Astrocyte (in vitro differentiated cells and primary cell): ENCODE measurements around the gene PHC3. TPM values are rescaled to one million over a fixed set of nuclear protein-coding genes. Genes with fewer than 3 reads are reported as not detected.

Experiments
- DNase-seq: peaks from one replicate; pipeline ENCODE4 v3.0.0-alpha.2; 2010; ENCODE audit warnings: low read depth
- FAIRE-seq: peaks from 2 replicates; lab custom pipeline; 2011; peaks lifted over from hg19 to GRCh38; lab: Jason Lieb, UNC
- H2AFZ ChIP-seq: 2 replicates; pipeline ENCODE4 v1.6.0; 2012; ENCODE audit warnings: low read depth, low read length, inconsistent platforms
- H3K27ac ChIP-seq: 2 replicates; pipeline ENCODE4 v1.5.1; 2011; ENCODE audit warnings: low read depth, low read length, inconsistent platforms
- H3K27me3 ChIP-seq: 2 replicates; pipeline ENCODE4 v1.6.0; 2011; ENCODE audit warnings: low read length, inconsistent platforms; ENCODE audit not compliant: insufficient read depth
- H3K36me3 ChIP-seq: 2 replicates; pipeline ENCODE4 v1.5.1; 2011; ENCODE audit warnings: low read length, inconsistent platforms; ENCODE audit not compliant: insufficient read depth
- H3K4me1 ChIP-seq: 2 replicates; pipeline ENCODE4 v1.5.1; 2011; ENCODE audit warnings: low read length, inconsistent platforms; ENCODE audit not compliant: insufficient read depth
- H3K4me2 ChIP-seq: 2 replicates; pipeline ENCODE4 v1.6.0; 2012; ENCODE audit warnings: low read length, inconsistent platforms
- H3K4me3 ChIP-seq: 2 replicates; pipeline ENCODE4 v1.5.1; 2011; ENCODE audit warnings: low read depth, mild to moderate bottlenecking, low read length, inconsistent platforms; ENCODE audit not compliant: insufficient read depth
- H3K79me2 ChIP-seq: 2 replicates; pipeline ENCODE4 v1.6.0; 2012; ENCODE audit warnings: mild to moderate bottlenecking, low read length, inconsistent platforms; ENCODE audit not compliant: insufficient read depth
- H3K9ac ChIP-seq: 2 replicates; pipeline ENCODE4 v1.6.0; 2012; ENCODE audit warnings: mild to moderate bottlenecking, low read length, inconsistent platforms
- H3K9me3 ChIP-seq: 2 replicates; pipeline ENCODE4 v1.5.1; 2012; ENCODE audit warnings: low read depth, mild to moderate bottlenecking, low read length, inconsistent platforms; ENCODE audit not compliant: insufficient read depth
- H4K20me1 ChIP-seq: 2 replicates; pipeline ENCODE4 v1.6.0; 2012; ENCODE audit warnings: low read length, inconsistent platforms; ENCODE audit not compliant: insufficient read depth
- H3K27ac Mint-ChIP-seq: one replicate; pipeline ENCODE4 v1.8.0; 2021; ENCODE audit warnings: mild to moderate bottlenecking, mixed read lengths; ENCODE audit not compliant: unreplicated experiment
- H3K27me3 Mint-ChIP-seq: one replicate; pipeline ENCODE4 v1.8.0; 2021; ENCODE audit warnings: low read depth, mixed read lengths; ENCODE audit not compliant: unreplicated experiment
- H3K36me3 Mint-ChIP-seq: one replicate; pipeline ENCODE4 v1.8.0; 2021; ENCODE audit warnings: low read depth, mixed read lengths; ENCODE audit not compliant: unreplicated experiment
- H3K4me1 Mint-ChIP-seq: one replicate; pipeline ENCODE4 v1.8.0; 2021; ENCODE audit warnings: low read depth, mixed read lengths; ENCODE audit not compliant: unreplicated experiment
- H3K4me3 Mint-ChIP-seq: one replicate; pipeline ENCODE4 v1.8.0; 2021; ENCODE audit warnings: mild to moderate bottlenecking, moderate library complexity, mixed read lengths; ENCODE audit not compliant: unreplicated experiment
- H3K9me3 Mint-ChIP-seq: one replicate; pipeline ENCODE4 v1.8.0; 2021; ENCODE audit warnings: mild to moderate bottlenecking, mixed read lengths; ENCODE audit not compliant: unreplicated experiment
- EZH2 ChIP-seq: IDR thresholded peaks from 2 replicates; pipeline ENCODE4 v1.6.1; 2012; ENCODE audit warnings: mild to moderate bottlenecking, low read length, inconsistent platforms; ENCODE audit not compliant: insufficient read depth
- total RNA-seq: library from RNA; stranded (reverse); gene quantifications from 2 replicates; pipeline ENCODE4 v1.2.1, GENCODE V29; 2021
- TF ChIP-seq, protein P1 (sequence below): IDR thresholded peaks from 2 replicates; pipeline ENCODE4 v1.5.1; 2011; ENCODE audit warnings: low read depth, mild to moderate bottlenecking, inconsistent platforms, low read length, moderate library complexity; ENCODE audit not compliant: insufficient read depth

The PHC3 gene
- total RNA-seq, 1 donor from 2014 or later, result 40.8 TPM

DNA sequence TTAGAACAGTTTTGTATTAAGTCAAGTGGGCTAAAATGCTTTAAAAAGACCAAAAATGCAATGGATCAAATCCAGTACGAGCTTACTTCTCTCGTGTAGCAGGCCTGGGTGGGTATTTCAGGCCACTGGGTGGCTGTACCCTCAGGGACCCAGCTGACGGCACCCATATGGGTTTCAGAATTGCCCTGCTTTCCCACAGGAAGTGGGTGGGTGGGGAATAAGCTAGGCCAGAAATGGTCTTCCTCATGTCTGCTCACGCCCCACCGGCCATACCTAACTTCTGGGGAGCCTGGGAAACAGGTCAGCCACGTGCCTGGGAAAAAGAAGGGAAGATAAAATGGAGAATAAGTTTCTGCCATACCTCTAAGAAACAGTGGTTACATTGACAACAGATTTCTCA is 123.4 kb downstream of the PHC3 start:
- Mint-ChIP-seq H3K36me3 (no peaks in the 10 kb centered on the region), H3K4me3 (no peak overlapping the region), H3K27me3 (no peaks in the 10 kb centered on the region), H3K4me1 (peaks cover 4% of the 10 kb centered on the region), H3K27ac (no peak overlapping the region), H3K9me3 (no peaks in the 10 kb centered on the region)
- H3K27me3 ChIP-seq, result no peaks in the 10 kb centered on the region
- DNase-seq, result no peak
- H3K79me2 ChIP-seq, result no peaks in the 10 kb centered on the region
- H3K9me3 ChIP-seq, result no peaks in the 10 kb centered on the region
- FAIRE-seq, result no peak
- no peak overlapping the region for H2AFZ ChIP-seq
- H3K4me1 ChIP-seq, result no peaks in the 10 kb centered on the region
- H3K27ac ChIP-seq, result no peak overlapping the region
- H3K36me3 ChIP-seq, result no peaks in the 10 kb centered on the region
- no peak overlapping the region for H3K4me2 ChIP-seq
- no peaks in the 10 kb centered on the region for H4K20me1 ChIP-seq
- no peak overlapping the region for H3K9ac ChIP-seq
- H3K4me3 ChIP-seq, result no peak overlapping the region
- TF ChIP-seq EZH2, result no peak
- TF ChIP-seq, protein P1, sequence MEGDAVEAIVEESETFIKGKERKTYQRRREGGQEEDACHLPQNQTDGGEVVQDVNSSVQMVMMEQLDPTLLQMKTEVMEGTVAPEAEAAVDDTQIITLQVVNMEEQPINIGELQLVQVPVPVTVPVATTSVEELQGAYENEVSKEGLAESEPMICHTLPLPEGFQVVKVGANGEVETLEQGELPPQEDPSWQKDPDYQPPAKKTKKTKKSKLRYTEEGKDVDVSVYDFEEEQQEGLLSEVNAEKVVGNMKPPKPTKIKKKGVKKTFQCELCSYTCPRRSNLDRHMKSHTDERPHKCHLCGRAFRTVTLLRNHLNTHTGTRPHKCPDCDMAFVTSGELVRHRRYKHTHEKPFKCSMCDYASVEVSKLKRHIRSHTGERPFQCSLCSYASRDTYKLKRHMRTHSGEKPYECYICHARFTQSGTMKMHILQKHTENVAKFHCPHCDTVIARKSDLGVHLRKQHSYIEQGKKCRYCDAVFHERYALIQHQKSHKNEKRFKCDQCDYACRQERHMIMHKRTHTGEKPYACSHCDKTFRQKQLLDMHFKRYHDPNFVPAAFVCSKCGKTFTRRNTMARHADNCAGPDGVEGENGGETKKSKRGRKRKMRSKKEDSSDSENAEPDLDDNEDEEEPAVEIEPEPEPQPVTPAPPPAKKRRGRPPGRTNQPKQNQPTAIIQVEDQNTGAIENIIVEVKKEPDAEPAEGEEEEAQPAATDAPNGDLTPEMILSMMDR, result no peak

DNA sequence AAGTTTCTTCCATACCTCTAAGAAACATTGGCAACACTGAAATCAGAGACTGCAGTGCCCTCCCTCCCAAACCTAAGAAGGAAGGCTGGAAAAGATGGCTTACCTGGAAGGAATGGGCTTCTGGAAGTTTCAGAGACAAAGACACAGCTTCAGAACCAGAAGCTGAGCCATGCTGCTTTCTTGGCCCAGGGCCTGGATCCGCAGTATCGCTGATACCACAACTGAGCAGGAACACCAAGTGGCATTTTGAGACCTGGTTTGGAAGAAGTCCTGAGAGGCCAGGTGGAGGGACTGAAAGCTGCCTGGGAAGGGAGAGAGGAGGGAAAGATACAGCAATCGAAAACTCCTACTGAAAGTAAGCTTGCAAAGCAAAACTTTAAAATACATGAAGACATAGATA is 124.0 kb downstream of the PHC3 start:
- TF ChIP-seq, protein P1, result no peak
- no peak for TF ChIP-seq EZH2
- no peak overlapping the region for H2AFZ ChIP-seq

DNA sequence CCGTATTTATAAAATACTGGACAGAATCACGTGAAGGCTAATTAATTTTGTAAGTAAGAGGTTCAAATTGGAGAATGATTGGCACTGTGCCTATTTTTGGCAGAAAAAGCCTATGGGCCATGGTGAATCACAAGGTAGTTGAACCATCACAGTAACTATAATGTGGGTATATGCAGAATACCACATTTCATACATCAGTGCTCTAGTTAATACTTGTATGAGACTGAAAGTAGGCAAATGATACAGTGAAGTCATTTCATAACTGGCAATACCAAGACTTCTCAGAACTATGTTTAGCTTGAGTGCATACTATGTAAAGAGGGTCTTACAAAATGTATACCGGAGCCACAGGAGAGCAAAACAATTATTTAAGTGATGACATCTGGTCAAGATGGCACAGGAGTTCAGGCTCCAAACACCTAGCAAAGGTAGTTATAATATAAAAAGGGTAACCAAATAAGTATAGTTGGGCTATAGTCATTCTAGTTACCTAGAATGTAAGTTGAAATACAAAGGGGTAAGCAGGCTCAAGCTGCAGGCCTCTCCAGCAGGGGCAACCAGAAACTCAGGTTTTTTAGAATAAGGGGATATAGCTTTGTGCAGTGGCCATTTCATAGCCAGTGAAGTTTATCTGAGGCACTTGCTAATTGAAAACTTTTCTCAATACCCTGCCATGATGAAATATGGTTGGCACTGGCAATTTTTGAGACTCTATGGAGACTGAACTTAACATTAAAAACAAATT is 124.7 kb downstream of the PHC3 start:
- H3K36me3 ChIP-seq, result no peaks in the 10 kb centered on the region
- no peak overlapping the region for H3K27ac Mint-ChIP-seq
- no peaks in the 10 kb centered on the region for H3K36me3 Mint-ChIP-seq
- H3K27me3 ChIP-seq, result no peaks in the 10 kb centered on the region
- H3K9me3 ChIP-seq, result no peaks in the 10 kb centered on the region
- no peaks in the 10 kb centered on the region for H3K79me2 ChIP-seq
- DNase-seq (no peak), FAIRE-seq (no peak)
- H3K4me1 ChIP-seq, result no peaks in the 10 kb centered on the region
- H3K9me3 Mint-ChIP-seq, result no peaks in the 10 kb centered on the region
- H3K4me3 ChIP-seq, result no peak overlapping the region
- no peaks in the 10 kb centered on the region for H4K20me1 ChIP-seq
- H2AFZ ChIP-seq, result no peak overlapping the region
- no peak overlapping the region for H3K27ac ChIP-seq
- no peak overlapping the region for H3K9ac ChIP-seq
- no peak overlapping the region for H3K4me3 Mint-ChIP-seq
- TF ChIP-seq, protein P1, result no peak
- TF ChIP-seq EZH2, result no peak
- no peaks in the 10 kb centered on the region for H3K27me3 Mint-ChIP-seq
- peaks cover 4% of the 10 kb centered on the region for H3K4me1 Mint-ChIP-seq
- no peak overlapping the region for H3K4me2 ChIP-seq

More for the DNA sequence above, 124.0 kb downstream of the PHC3 start:
- no peak overlapping the region for H3K27ac ChIP-seq
- H3K27me3 ChIP-seq, result no peaks in the 10 kb centered on the region
- no peaks in the 10 kb centered on the region for H3K79me2 ChIP-seq
- no peak for DNase-seq
- no peaks in the 10 kb centered on the region for H3K4me1 ChIP-seq
- no peaks in the 10 kb centered on the region for H3K9me3 ChIP-seq
- Mint-ChIP-seq H3K4me1 (peaks cover 4% of the 10 kb centered on the region), H3K4me3 (no peak overlapping the region), H3K36me3 (no peaks in the 10 kb centered on the region), H3K27me3 (no peaks in the 10 kb centered on the region), H3K9me3 (no peaks in the 10 kb centered on the region), H3K27ac (no peak overlapping the region)
- H4K20me1 ChIP-seq, result no peaks in the 10 kb centered on the region
- H3K4me2 ChIP-seq, result no peak overlapping the region
- no peak overlapping the region for H3K9ac ChIP-seq
- FAIRE-seq, result no peak
- H3K36me3 ChIP-seq, result no peaks in the 10 kb centered on the region
- H3K4me3 ChIP-seq, result no peak overlapping the region
